Heart left ventricle (tissue), 11 donors: ENCODE results near the gene ZNF837. TPM values are rescaled to one million over a fixed set of nuclear protein-coding genes. Genes with fewer than 3 reads are reported as not detected.

ENCODE experiments used
- microRNA-seq, 4 donors: library from miRNA; unstranded; fragments of <30 nt; microRNA quantifications; one replicate each; pipeline versions ENCODE4 to v1.2.0, GENCODE V29; 2017 to 2020
- polyA plus RNA-seq, 2 donors: library from polyadenylated mRNA; stranded (reverse); fragments of 200-250 nt; gene quantifications; one replicate each; pipeline ENCODE4 v1.2.3, GENCODE V29; 2013
- total RNA-seq, 9 donors: library from RNA; depleted of rRNA in 2 of 9; stranded (reverse); fragments of >200 nt in 2 of 9; fragmentation: NEBNext Ultra II Directional in 3 of 9; extraction: Animal tissue kit (Norgen Biotek cat#: 25700) in 3 of 9; gene quantifications; one replicate each; pipeline versions ENCODE4 v1.1.0 to v1.2.4, GENCODE V29; 2016 to 2023
- donor health status: ischemic (EF 13 %, LVEDD 7.1; RV severe dilation, severe dysfunction).
- donor health status: healthy with polysubstance abuse.
- donor health status: DM: no; HTN: yes; CAD: no.
- donor health status: DM: no; HTN: no; CAD: no.
- donor health status: ischemic (EF 25% LVEDD 5.7; RV mildly dilated, moderate dysfunction).
- donor health status: healthy.
- donor health status: DM: yes; HTN: yes; CAD: no.
- donor health status: PGD.
- donor health status: nonischemic (EF 23%, LVEDD 6.1; RV moderate dilation, normal function).

Gene ZNF837
- total and polyA plus RNA-seq, 11 donors, result 0.17 to 0.75 (median 0.57) TPM; not detected in 2

Small RNA genes within 50 kb of the gene (microRNA-seq; reads per million reads assigned to microRNA genes)
- gene MIR4754 (0 to 0.26 (median 0) reads per million in 4 donors), gene MIR6806 (0 to 0.21 (median 0.10) reads per million in 4 donors)

Other genes with a start within 250 kb of the ZNF837 start
- gene ZNF329, start 230.2 kb downstream of the ZNF837 start, total RNA-seq, result 10 to 100 TPM in 2 of 9 donors, 1 to 10 TPM in 7; 7.4 to 10.9 (median 9.0) TPM
- gene ZNF329, start 230.2 kb downstream of the ZNF837 start, polyA plus RNA-seq, result 10 to 100 TPM in 1 of 2 donors, 1 to 10 TPM in 1; 2.4 to 10.2 TPM
- 10 to 100 TPM; 16.2 to 29.0 (median 21.8) TPM for gene ZNF274, start 198.0 kb downstream of the ZNF837 start, total RNA-seq
- gene ZNF274, start 198.0 kb downstream of the ZNF837 start, polyA plus RNA-seq, result 10 to 100 TPM in 1 of 2 donors, 1 to 10 TPM in 1; 8.1 to 37.9 TPM
- gene ZNF544, start 152.1 kb downstream of the ZNF837 start, total RNA-seq, result 10 to 100 TPM; 20.8 to 38.7 (median 22.1) TPM
- gene ZNF544, start 152.1 kb downstream of the ZNF837 start, polyA plus RNA-seq, result 10 to 100 TPM; 24.5 to 29.4 TPM
- gene ZNF8, start 102.1 kb downstream of the ZNF837 start, total RNA-seq, result 1 to 10 TPM; 4.0 to 7.8 (median 5.5) TPM
- gene ZNF8, start 102.1 kb downstream of the ZNF837 start, polyA plus RNA-seq, result 1 to 10 TPM; 2.6 to 3.3 TPM
- gene ERVK3-1, start 75.7 kb downstream of the ZNF837 start, total RNA-seq, result 10 to 100 TPM; 12.8 to 39.2 (median 20.3) TPM
- gene ERVK3-1, start 75.7 kb downstream of the ZNF837 start, polyA plus RNA-seq, result 10 to 100 TPM; 24.6 to 61.1 TPM
- 1 to 10 TPM; 1.1 to 3.1 (median 2.0) TPM for gene ZSCAN22, start 54.0 kb downstream of the ZNF837 start, total RNA-seq
- gene ZSCAN22, start 54.0 kb downstream of the ZNF837 start, polyA plus RNA-seq, result 1 to 10 TPM in 1 of 2 donors, under 1 TPM in 1; 0.65 to 1.5 TPM
- gene A1BG, start 27.5 kb downstream of the ZNF837 start, total RNA-seq, result 1 to 10 TPM in 7 of 9 donors, under 1 TPM in 2; 0.23 to 6.6 (median 3.0) TPM
- 1 to 10 TPM; 4.4 to 4.6 TPM for gene A1BG, start 27.5 kb downstream of the ZNF837 start, polyA plus RNA-seq
- gene ZNF497, start 18.3 kb downstream of the ZNF837 start, total RNA-seq, result 1 to 10 TPM in 1 of 9 donors, under 1 TPM in 8; 0.18 to 1.1 (median 0.46) TPM
- gene ZNF497, start 18.3 kb downstream of the ZNF837 start, polyA plus RNA-seq, result under 1 TPM; 0.08 to 0.28 TPM
- 100 to 1,000 TPM; 346 to 753 (median 485) TPM for gene RPS5, start 6.2 kb upstream of the ZNF837 start, total RNA-seq
- 1,000 to 10,000 TPM in 1 of 2 donors, 100 to 1,000 TPM in 1; 417 to 1,718 TPM for gene RPS5, start 6.2 kb upstream of the ZNF837 start, polyA plus RNA-seq
- not detected for gene RNF225, start 14.6 kb upstream of the ZNF837 start, total RNA-seq
- not detected for gene RNF225, start 14.6 kb upstream of the ZNF837 start, polyA plus RNA-seq
- gene ZNF584, start 27.6 kb upstream of the ZNF837 start, total RNA-seq, result 10 to 100 TPM; 12.7 to 21.6 (median 16.9) TPM
- gene ZNF584, start 27.6 kb upstream of the ZNF837 start, polyA plus RNA-seq, result 10 to 100 TPM in 1 of 2 donors, 1 to 10 TPM in 1; 6.1 to 31.4 TPM
- gene ZNF132, start 59.1 kb upstream of the ZNF837 start, total RNA-seq, result 1 to 10 TPM; 3.1 to 6.7 (median 5.2) TPM
- 1 to 10 TPM; 1.7 to 1.8 TPM for gene ZNF132, start 59.1 kb upstream of the ZNF837 start, polyA plus RNA-seq
- gene ZNF324B, start 70.6 kb upstream of the ZNF837 start, total RNA-seq, result 1 to 10 TPM; 2.3 to 5.1 (median 4.5) TPM
- gene ZNF324B, start 70.6 kb upstream of the ZNF837 start, polyA plus RNA-seq, result 1 to 10 TPM; 1.4 to 3.1 TPM
- gene ZNF324, start 86.0 kb upstream of the ZNF837 start, total RNA-seq, result 10 to 100 TPM in 1 of 9 donors, 1 to 10 TPM in 8; 4.0 to 10.1 (median 5.3) TPM
- 1 to 10 TPM; 2.5 to 5.6 TPM for gene ZNF324, start 86.0 kb upstream of the ZNF837 start, polyA plus RNA-seq
- gene ZNF446, start 95.3 kb upstream of the ZNF837 start, total RNA-seq, result 1 to 10 TPM; 4.3 to 9.3 (median 6.0) TPM
- gene ZNF446, start 95.3 kb upstream of the ZNF837 start, polyA plus RNA-seq, result 1 to 10 TPM; 6.7 to 7.0 TPM
- gene SLC27A5, start 131.0 kb upstream of the ZNF837 start, total RNA-seq, result 1 to 10 TPM; 1.8 to 5.0 (median 3.6) TPM
- 1 to 10 TPM; 5.9 to 9.1 TPM for gene SLC27A5, start 131.0 kb upstream of the ZNF837 start, polyA plus RNA-seq
- 10 to 100 TPM in 8 of 9 donors, 1 to 10 TPM in 1; 9.0 to 13.4 (median 10.5) TPM for gene ZBTB45, start 138.8 kb upstream of the ZNF837 start, total RNA-seq
- gene ZBTB45, start 138.8 kb upstream of the ZNF837 start, polyA plus RNA-seq, result 1 to 10 TPM; 6.9 to 9.2 TPM
- 100 to 1,000 TPM; 122 to 265 (median 163) TPM for gene TRIM28, start 163.0 kb upstream of the ZNF837 start, total RNA-seq
- 100 to 1,000 TPM in 1 of 2 donors, 10 to 100 TPM in 1; 88.0 to 160 TPM for gene TRIM28, start 163.0 kb upstream of the ZNF837 start, polyA plus RNA-seq
- 100 to 1,000 TPM; 113 to 155 (median 129) TPM for gene CHMP2A, start 174.1 kb upstream of the ZNF837 start, total RNA-seq
- gene CHMP2A, start 174.1 kb upstream of the ZNF837 start, polyA plus RNA-seq, result 100 to 1,000 TPM; 192 to 266 TPM
- 100 to 1,000 TPM in 6 of 9 donors, 10 to 100 TPM in 3; 35.3 to 139 (median 115) TPM for gene UBE2M, start 177.6 kb upstream of the ZNF837 start, total RNA-seq
- gene UBE2M, start 177.6 kb upstream of the ZNF837 start, polyA plus RNA-seq, result 100 to 1,000 TPM in 1 of 2 donors, 10 to 100 TPM in 1; 64.7 to 114 TPM
- 10 to 100 TPM in 2 of 9 donors, 1 to 10 TPM in 7; 7.5 to 12.0 (median 9.1) TPM for gene MZF1, start 192.3 kb upstream of the ZNF837 start, total RNA-seq
- gene MZF1, start 192.3 kb upstream of the ZNF837 start, polyA plus RNA-seq, result 10 to 100 TPM in 1 of 2 donors, 1 to 10 TPM in 1; 6.2 to 12.5 TPM